Neural cell (in vitro differentiated cells): ENCODE data around the gene ROCK1.

ENCODE experiments used
- EP300 ChIP-seq: fragments of 450-650 bp; conservative IDR thresholded peaks from 2 replicates; pipeline ENCODE4 v1.6.1; 2014; ENCODE audit warnings: antibody characterized with exemption, mild to moderate bottlenecking, moderate library complexity; ENCODE audit not compliant: poor library complexity, severe bottlenecking
- EZH2 ChIP-seq: fragments of 200-600, 300-800 bp; shearing (Covaris generic), sonication (generic); IDR thresholded peaks from 2 replicates; pipeline ENCODE4 v1.6.1; 2014; ENCODE audit warnings: antibody characterized with exemption, low read length, borderline replicate concordance, mild to moderate bottlenecking; ENCODE audit not compliant: insufficient read depth, poor library complexity, severe bottlenecking
- MXI1 ChIP-seq: fragments of 450-650 bp; conservative IDR thresholded peaks from 2 replicates; pipeline ENCODE4 v1.6.1; 2014; ENCODE audit warnings: antibody characterized with exemption, mild to moderate bottlenecking; ENCODE audit not compliant: poor library complexity, severe bottlenecking
- POLR2AphosphoS5 ChIP-seq: IDR thresholded peaks from 2 replicates; pipeline ENCODE4 v1.6.1; 2012
- RAD21 ChIP-seq: fragments of 450-650 bp; conservative IDR thresholded peaks from 2 replicates; pipeline ENCODE4 v1.6.1; 2014; ENCODE audit warnings: antibody characterized with exemption, mild to moderate bottlenecking, moderate library complexity
- REST ChIP-seq: IDR thresholded peaks from 2 replicates; pipeline ENCODE4 v1.6.1; 2012; ENCODE audit warnings: borderline replicate concordance
- SMC3 ChIP-seq: fragments of 450-650 bp; conservative IDR thresholded peaks from 2 replicates; pipeline ENCODE4 v1.6.1; 2014; ENCODE audit warnings: antibody characterized with exemption, mild to moderate bottlenecking, moderate library complexity; ENCODE audit not compliant: poor library complexity
- TAF1 ChIP-seq: IDR thresholded peaks from 2 replicates; pipeline ENCODE4 v1.6.1; 2012; ENCODE audit warnings: low read depth
- TF ChIP-seq, protein P1 (sequence below): fragments of 450-650 bp; IDR thresholded peaks from 2 replicates; pipeline ENCODE4 v1.5.1; 2014; ENCODE audit warnings: antibody characterized with exemption, mild to moderate bottlenecking, moderate library complexity; ENCODE audit not compliant: poor library complexity, severe bottlenecking

DNA sequence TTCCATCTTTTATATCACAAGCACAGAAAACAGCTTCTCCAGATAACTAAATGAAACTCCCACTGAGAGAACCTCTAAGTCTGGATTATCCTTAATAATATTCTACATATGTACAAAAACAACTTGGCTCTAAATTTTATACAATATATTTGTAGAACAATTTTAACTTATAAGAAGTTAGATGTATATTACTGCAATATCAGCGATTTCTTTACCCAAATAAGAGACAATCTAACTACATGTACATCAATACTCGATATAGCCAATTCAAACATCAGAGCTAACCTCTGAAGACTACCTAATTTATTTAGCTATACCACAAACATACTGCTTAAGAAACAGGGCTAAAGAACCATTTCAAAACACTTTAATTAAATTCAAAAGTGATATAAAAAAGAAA lies 148.6 kb downstream of the ROCK1 start:
- no peak for TF ChIP-seq POLR2AphosphoS5
- TF ChIP-seq, protein P1, sequence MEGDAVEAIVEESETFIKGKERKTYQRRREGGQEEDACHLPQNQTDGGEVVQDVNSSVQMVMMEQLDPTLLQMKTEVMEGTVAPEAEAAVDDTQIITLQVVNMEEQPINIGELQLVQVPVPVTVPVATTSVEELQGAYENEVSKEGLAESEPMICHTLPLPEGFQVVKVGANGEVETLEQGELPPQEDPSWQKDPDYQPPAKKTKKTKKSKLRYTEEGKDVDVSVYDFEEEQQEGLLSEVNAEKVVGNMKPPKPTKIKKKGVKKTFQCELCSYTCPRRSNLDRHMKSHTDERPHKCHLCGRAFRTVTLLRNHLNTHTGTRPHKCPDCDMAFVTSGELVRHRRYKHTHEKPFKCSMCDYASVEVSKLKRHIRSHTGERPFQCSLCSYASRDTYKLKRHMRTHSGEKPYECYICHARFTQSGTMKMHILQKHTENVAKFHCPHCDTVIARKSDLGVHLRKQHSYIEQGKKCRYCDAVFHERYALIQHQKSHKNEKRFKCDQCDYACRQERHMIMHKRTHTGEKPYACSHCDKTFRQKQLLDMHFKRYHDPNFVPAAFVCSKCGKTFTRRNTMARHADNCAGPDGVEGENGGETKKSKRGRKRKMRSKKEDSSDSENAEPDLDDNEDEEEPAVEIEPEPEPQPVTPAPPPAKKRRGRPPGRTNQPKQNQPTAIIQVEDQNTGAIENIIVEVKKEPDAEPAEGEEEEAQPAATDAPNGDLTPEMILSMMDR, result no peak
- TF ChIP-seq SMC3, result no peak
- TF ChIP-seq RAD21, result no peak
- no peak for TF ChIP-seq EP300
- no peak for TF ChIP-seq EZH2
- no peak for TF ChIP-seq TAF1
- TF ChIP-seq REST, result no peak
- TF ChIP-seq MXI1, result no peak
